ENCODE data around the gene FAM78A.

DNA sequence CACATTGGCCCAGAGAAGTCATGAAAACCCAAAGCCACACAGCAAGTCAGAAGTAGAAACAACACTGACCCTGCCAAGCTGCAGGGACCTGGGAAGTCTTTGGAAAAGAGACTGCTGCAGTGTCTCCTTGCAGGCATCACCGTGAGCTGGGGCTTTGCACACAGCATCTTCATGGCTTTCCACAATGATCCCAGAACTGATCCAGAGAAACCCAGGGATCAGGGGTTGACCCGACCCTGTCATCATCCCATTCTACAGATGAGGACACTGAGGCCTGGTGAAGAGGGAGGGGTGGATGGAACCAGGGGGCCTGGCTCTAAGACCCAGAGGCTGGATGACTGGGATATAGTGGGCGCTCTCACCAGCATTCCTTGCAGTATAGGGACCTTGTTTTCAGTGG, 4.3 kb upstream of the FAM78A start:
- TF ChIP-seq CTCF (IDR thresholded peaks at IDR 0.05): no peak
- TF ChIP-seq POLR2AphosphoS5 (IDR thresholded peaks at IDR 0.05): no peak
